GM19023 (cell line): ENCODE data around the gene SIAH3.

Experiments used
- ATAC-seq: cut with Tn5 transposase; IDR thresholded peaks from one replicate; pipeline ENCODE4 v1.9.1; 2021; ENCODE audit warnings: mild to moderate bottlenecking, moderate library complexity; ENCODE audit not compliant: unreplicated experiment

SIAH3 gene

GRCh38 chr13:45863709-45864590 lies 12.4 kb upstream of the SIAH3 start:
- ATAC-seq: no peak

GRCh38 chr13:45861322-45861721 lies 9.8 kb upstream of the SIAH3 start:
- no peak for ATAC-seq

- no peak for ATAC-seq
These were observed 8.7 kb upstream of the SIAH3 start for GRCh38 chr13:45860240-45860639.

- no peak for ATAC-seq
These were observed 8.2 kb upstream of the SIAH3 start for GRCh38 chr13:45859705-45860104.

- no peak for ATAC-seq
These were observed 941 bp upstream of the SIAH3 start for GRCh38 chr13:45852494-45852893.

- ATAC-seq: no peak
These were observed 403 bp upstream of the SIAH3 start for GRCh38 chr13:45851956-45852355.

GRCh38 chr13:45850027-45850613 lies 1.4 kb downstream of the SIAH3 start:
- no peak for ATAC-seq

GRCh38 chr13:45849408-45849807 lies 2.1 kb downstream of the SIAH3 start:
- ATAC-seq: no peak

- ATAC-seq: no peak
These were observed 3.9 kb downstream of the SIAH3 start for GRCh38 chr13:45847554-45848224.

GRCh38 chr13:45846681-45847080 lies 4.9 kb downstream of the SIAH3 start:
- no peak for ATAC-seq

GRCh38 chr13:45838171-45838745 lies 13.3 kb downstream of the SIAH3 start:
- ATAC-seq: no peak

GRCh38 chr13:45837111-45837510 lies 14.4 kb downstream of the SIAH3 start:
- ATAC-seq: no peak

- ATAC-seq: no peak
These were observed 17.1 kb downstream of the SIAH3 start for GRCh38 chr13:45834411-45834994.

GRCh38 chr13:45833663-45834375 lies 17.7 kb downstream of the SIAH3 start:
- no peak for ATAC-seq

GRCh38 chr13:45833242-45833641 lies 18.3 kb downstream of the SIAH3 start:
- no peak for ATAC-seq

- ATAC-seq: no peak
These were observed 19.7 kb downstream of the SIAH3 start for GRCh38 chr13:45831851-45832250.

- no peak for ATAC-seq
These were observed 21.4 kb downstream of the SIAH3 start for GRCh38 chr13:45830121-45830520.

GRCh38 chr13:45828256-45828968 lies 23.1 kb downstream of the SIAH3 start:
- no peak for ATAC-seq

GRCh38 chr13:45827318-45827717 lies 24.2 kb downstream of the SIAH3 start:
- ATAC-seq: no peak

- peak; percentile 70 for ATAC-seq
These were observed 24.8 kb downstream of the SIAH3 start for GRCh38 chr13:45826731-45827130.
